Activated T-cell treated with anti-CD3 and anti-CD28 coated beads for 48 hours (primary cell): Measurements from ENCODE around the gene CADM1.
"Not testable (repeated sequence)": the region's sequence is repeated elsewhere in the genome, so short reads cannot be mapped to it uniquely, and the experiment has no call there.

Source experiments
- DNase-seq: peaks from one replicate; pipeline ENCODE4 v3.0.0-alpha.2; 2020; ENCODE audit warnings: low read depth

The CADM1 gene

GRCh38 chr11:115476463-115477286 lies 27.5 kb downstream of the CADM1 start:
- no peak for DNase-seq

- DNase-seq: no peak
These were observed 28.7 kb downstream of the CADM1 start for GRCh38 chr11:115475564-115475963.

GRCh38 chr11:115474306-115474705 lies 29.9 kb downstream of the CADM1 start:
- not testable (repeated sequence) for DNase-seq

- DNase-seq: no peak
These were observed 31.0 kb downstream of the CADM1 start for GRCh38 chr11:115473167-115473566.

GRCh38 chr11:115471367-115471766 lies 32.8 kb downstream of the CADM1 start:
- DNase-seq: no peak

GRCh38 chr11:115470928-115471327 lies 33.3 kb downstream of the CADM1 start:
- no peak for DNase-seq

- no peak for DNase-seq
These were observed 34.9 kb downstream of the CADM1 start for GRCh38 chr11:115469361-115469760.

- no peak for DNase-seq
These were observed 38.1 kb downstream of the CADM1 start for GRCh38 chr11:115466122-115466521.

GRCh38 chr11:115464269-115464668 lies 39.9 kb downstream of the CADM1 start:
- no peak for DNase-seq

- no peak for DNase-seq
These were observed 40.6 kb downstream of the CADM1 start for GRCh38 chr11:115463606-115464005.

GRCh38 chr11:115462757-115463156 lies 41.5 kb downstream of the CADM1 start:
- no peak for DNase-seq

GRCh38 chr11:115462004-115462541 lies 42.1 kb downstream of the CADM1 start:
- no peak for DNase-seq

- DNase-seq: no peak
These were observed 43.7 kb downstream of the CADM1 start for GRCh38 chr11:115460512-115460911.

- no peak for DNase-seq
These were observed 44.7 kb downstream of the CADM1 start for GRCh38 chr11:115459563-115459962.

- DNase-seq: no peak
These were observed 45.3 kb downstream of the CADM1 start for GRCh38 chr11:115458877-115459276.

- DNase-seq: no peak
These were observed 48.2 kb downstream of the CADM1 start for GRCh38 chr11:115456019-115456418.

GRCh38 chr11:115455613-115456012 lies 48.6 kb downstream of the CADM1 start:
- no peak for DNase-seq

- DNase-seq: no peak
These were observed 49.7 kb downstream of the CADM1 start for GRCh38 chr11:115454525-115454924.

GRCh38 chr11:115453693-115454490 lies 50.3 kb downstream of the CADM1 start:
- no peak for DNase-seq

GRCh38 chr11:115452241-115452640 lies 52.0 kb downstream of the CADM1 start:
- no peak for DNase-seq

GRCh38 chr11:115450519-115450918 lies 53.7 kb downstream of the CADM1 start:
- no peak for DNase-seq

- no peak for DNase-seq
These were observed 56.8 kb downstream of the CADM1 start for GRCh38 chr11:115447273-115447864.

- DNase-seq: no peak
These were observed 58.0 kb downstream of the CADM1 start for GRCh38 chr11:115446214-115446613.
